HG03095 (cell line): Measurements from ENCODE around the gene RABGAP1L.
"Not testable (repeated sequence)": the region's sequence is repeated elsewhere in the genome, so short reads cannot be mapped to it uniquely, and the experiment has no call there.

Experiments used
- ATAC-seq: cut with Tn5 transposase; IDR thresholded peaks from one replicate; pipeline ENCODE4 v1.9.1; 2021; ENCODE audit warnings: moderate library complexity; ENCODE audit not compliant: unreplicated experiment

The RABGAP1L gene

GRCh38 chr1:174232761-174233160 lies 73.4 kb downstream of the RABGAP1L start:
- ATAC-seq: no peak

- not testable (repeated sequence) for ATAC-seq
These were observed 79.7 kb downstream of the RABGAP1L start for GRCh38 chr1:174238845-174239501.

- ATAC-seq: no peak
These were observed 80.2 kb downstream of the RABGAP1L start for GRCh38 chr1:174239541-174239940.

GRCh38 chr1:174242856-174243255 lies 83.5 kb downstream of the RABGAP1L start:
- no peak for ATAC-seq

GRCh38 chr1:174243451-174244000 lies 84.2 kb downstream of the RABGAP1L start:
- no peak for ATAC-seq

DNA sequence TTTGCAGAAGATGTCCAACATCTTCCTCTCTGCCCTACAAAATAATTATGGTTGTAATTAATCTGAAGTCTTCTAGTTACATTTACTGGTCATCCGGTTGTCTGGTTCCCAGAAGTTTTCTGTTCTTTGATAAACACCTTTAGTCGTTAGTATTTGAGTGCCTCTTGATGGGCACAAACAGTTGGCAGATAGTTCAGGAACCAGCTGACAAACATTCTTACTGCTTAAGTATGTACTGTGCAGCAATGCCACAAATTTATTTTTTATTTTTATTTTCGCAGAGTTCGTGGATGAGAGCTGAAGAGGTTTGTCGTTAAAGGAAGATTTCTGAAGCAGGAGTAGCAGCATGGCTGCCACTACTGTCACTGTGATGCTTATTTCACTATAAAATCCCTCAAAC lies 84.7 kb downstream of the RABGAP1L start:
- ATAC-seq: no peak

DNA sequence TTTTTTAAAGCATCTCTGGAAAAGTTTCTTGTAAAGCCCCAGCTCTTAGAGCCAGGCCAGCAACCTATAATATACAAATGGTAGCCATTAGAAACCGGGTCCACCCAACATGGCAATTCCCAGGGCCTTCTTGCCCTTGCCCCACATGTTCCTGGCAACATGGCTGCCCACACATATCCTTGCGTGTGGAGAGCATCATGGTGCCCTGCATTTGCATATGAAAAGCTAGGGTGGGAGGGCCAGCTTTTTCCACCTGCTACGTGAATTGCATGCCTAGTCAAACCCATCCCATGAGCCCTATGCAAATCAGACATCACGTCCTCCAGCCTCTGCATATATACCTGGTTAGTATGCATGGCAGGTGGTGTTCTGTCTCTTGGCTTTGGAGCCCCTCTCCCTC lies 88.2 kb downstream of the RABGAP1L start:
- ATAC-seq: no peak

DNA sequence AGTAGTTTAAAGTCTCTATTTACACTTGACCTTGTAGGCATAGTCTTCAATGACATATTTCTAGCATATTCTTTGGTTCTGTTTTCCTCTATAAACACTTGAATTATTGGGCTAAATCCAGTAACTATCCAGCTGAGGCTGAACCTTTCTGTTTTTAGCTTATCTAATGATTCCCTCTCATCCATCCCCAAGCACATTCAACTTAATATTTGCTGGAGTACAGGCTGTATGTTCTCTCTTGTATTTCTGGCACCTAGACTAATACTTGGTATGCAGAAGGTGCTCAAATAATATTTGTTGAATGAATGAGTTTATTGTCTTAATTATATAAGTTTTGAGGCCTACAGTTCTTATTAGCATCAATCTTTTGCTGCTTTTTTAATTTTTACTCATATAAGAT lies 88.7 kb downstream of the RABGAP1L start:
- no peak for ATAC-seq

GRCh38 chr1:174256386-174256785 lies 97.1 kb downstream of the RABGAP1L start:
- ATAC-seq: not testable (repeated sequence)

GRCh38 chr1:174258148-174258550 lies 98.8 kb downstream of the RABGAP1L start:
- no peak for ATAC-seq

- no peak for ATAC-seq
These were observed 103.3 kb downstream of the RABGAP1L start for GRCh38 chr1:174262349-174263241.

- ATAC-seq: no peak
These were observed 106.0 kb downstream of the RABGAP1L start for GRCh38 chr1:174265282-174265681.

DNA sequence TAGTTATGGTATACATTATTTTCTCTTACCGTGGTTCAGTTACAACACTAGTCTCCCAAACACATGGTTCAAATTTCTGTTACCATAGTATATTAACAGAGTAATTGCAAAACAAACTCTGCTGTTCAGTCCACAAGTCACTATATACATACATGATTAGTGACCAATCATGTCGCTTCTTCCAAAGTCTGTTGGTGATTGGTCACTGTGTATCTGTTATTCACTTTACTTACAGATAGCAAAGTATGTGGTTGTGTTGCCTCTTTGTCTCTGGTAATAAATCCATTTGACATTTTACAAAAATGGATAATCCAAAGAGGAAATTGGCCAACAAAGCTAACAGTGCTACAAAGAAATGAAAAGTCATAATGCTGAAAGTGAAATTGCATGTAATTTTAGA lies 107.2 kb downstream of the RABGAP1L start:
- no peak for ATAC-seq

- ATAC-seq: no peak
These were observed 107.8 kb downstream of the RABGAP1L start for GRCh38 chr1:174266991-174267612.

DNA sequence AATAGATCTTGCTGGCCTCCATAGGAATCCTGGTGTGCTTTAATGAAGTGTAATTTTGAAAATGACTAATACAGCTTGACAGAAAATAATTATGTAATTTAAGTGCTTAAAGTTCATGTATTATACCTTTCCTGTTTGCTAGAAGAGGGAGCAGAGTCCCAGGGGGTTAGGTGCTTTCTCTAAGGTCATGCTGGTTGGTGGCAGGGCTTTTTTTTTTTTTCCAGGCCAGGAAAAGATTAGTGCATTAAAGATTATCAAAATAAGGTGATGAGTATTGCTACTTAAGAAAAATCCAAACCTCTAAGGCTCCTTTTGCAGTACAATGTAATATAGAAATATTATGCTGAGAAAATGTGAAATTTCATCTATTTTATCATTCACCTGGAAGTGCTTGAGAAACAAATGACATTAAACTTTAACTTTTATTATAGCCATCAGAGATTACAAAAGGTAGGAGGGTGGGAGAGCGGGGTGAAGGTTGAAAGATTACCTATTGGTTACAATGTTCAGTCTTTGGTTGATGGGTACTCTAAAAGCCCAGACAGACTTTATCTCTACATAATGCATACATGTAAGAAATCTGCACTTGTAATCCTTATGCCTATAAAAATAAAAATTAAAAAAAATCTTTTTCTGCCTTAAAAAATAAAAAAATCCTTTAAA lies 110.8 kb downstream of the RABGAP1L start:
- ATAC-seq: no peak

GRCh38 chr1:174273190-174273589 lies 113.9 kb downstream of the RABGAP1L start:
- ATAC-seq: no peak

DNA sequence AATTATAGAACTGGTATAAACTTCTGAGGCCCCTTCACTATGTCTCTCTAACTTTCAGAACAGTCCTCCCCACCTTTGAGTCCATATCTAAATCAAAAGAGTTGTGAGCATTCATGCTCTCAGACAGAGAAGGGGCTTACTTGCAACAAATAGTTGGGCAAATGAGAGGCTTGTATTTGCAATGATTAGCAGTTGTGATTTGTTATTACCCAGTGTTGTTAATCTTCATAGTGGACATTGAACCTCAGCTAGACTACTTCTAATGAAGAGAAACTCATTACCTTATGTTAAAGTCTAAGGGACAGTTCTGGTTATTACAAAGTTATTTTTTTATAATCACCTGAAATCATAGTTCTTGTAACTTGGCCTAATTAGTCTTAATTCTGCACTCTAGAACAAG lies 114.5 kb downstream of the RABGAP1L start:
- no peak for ATAC-seq

- no peak for ATAC-seq
These were observed 115.1 kb downstream of the RABGAP1L start for GRCh38 chr1:174274452-174274851.

GRCh38 chr1:174274884-174275283 lies 115.6 kb downstream of the RABGAP1L start:
- ATAC-seq: no peak

DNA sequence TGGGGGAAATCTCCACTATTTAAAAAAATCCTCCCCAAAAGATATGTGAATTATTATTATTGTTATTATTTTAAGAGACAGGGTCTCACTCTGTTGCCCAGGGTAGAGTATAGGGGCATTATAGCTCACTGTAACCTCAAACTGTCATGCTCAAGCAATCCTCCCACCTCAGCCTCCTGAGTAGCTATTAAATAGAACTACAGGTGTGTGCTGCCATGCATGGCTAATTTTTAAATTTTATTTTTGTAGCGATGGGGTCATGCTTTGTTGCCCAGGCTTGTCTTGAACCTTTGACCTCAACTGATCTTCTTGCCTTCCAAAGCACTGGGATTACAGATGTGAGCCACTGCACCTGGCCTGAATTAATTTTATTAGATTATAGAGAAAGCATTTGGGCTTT lies 116.8 kb downstream of the RABGAP1L start:
- ATAC-seq: no peak

DNA sequence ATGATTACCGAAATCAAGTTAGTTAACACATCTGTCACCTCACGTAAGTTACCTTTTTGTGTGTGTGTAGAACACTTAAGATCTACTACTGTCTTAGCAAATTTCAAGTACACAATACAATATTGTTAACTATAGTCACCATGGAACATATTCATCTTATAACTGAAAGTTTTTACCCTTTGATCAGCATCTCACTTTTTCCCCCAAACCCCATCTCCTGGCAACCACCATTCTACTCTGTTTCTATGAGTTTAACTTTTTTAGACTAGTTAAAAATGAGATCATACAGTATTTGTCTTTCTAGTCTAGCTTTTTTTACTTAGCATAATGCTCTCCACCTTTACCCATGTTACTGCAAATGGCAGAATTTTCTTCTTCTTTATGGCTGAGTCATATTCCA lies 124.7 kb downstream of the RABGAP1L start:
- ATAC-seq: no peak
